Tibial nerve (tissue), 4 donors: ENCODE results near the gene KLHL26. TPM values are rescaled to one million over a fixed set of nuclear protein-coding genes. Genes with fewer than 3 reads are reported as not detected.
A peak's percentile ranks its signal among the peaks of the same experiment; 100 is the strongest.

ENCODE experiments used
- DNase-seq, 2 donors: peaks; one replicate each; pipeline ENCODE4 v3.0.0-alpha.2; 2019; ENCODE audit warnings: low spot score in 2 of 2
- H3K27ac ChIP-seq, 4 donors: fragments of 200-600 bp; sonication (generic) in 3 of 4; one replicate each; pipeline ENCODE4 v1.5.1; 2017 to 2019; ENCODE audit warnings: mild to moderate bottlenecking in 1 of 4
- H3K27me3 ChIP-seq, 2 donors: fragments of 200-600 bp; sonication (generic) in 1 of 2; one replicate each; pipeline versions ENCODE4 v1.5.1 to v1.6.0; 2017 to 2019
- H3K36me3 ChIP-seq, 3 donors: fragments of 200-600 bp; sonication (generic); one replicate each; pipeline ENCODE4 v1.5.1; 2018 to 2019
- H3K4me1 ChIP-seq, 4 donors: fragments of 200-600 bp; sonication (generic) in 3 of 4; one replicate each; pipeline ENCODE4 v1.5.1; 2017 to 2019
- H3K4me3 ChIP-seq, 4 donors: fragments of 200-600 bp; sonication (generic) in 3 of 4; one replicate each; pipeline ENCODE4 v1.5.1; 2017 to 2019; ENCODE audit warnings: mild to moderate bottlenecking in 1 of 4, moderate library complexity in 1 of 4
- H3K9me3 ChIP-seq, 4 donors: fragments of 200-600 bp; sonication (generic) in 3 of 4; one replicate each; pipeline ENCODE4 v1.5.1; 2017 to 2019
- EP300 ChIP-seq, 2 donors: sonication (generic); formaldehyde crosslinking; IDR thresholded peaks; one replicate each; pipeline ENCODE4 v1.6.1; 2017; ENCODE audit warnings: antibody characterized with exemption in 2 of 2, mild to moderate bottlenecking in 1 of 2
- POLR2A ChIP-seq, 2 donors: fragments of 450-650 bp; IDR thresholded peaks; one replicate each; pipeline ENCODE4 v1.6.1; 2017; ENCODE audit warnings: antibody characterized with exemption in 2 of 2, mild to moderate bottlenecking in 2 of 2, moderate library complexity in 2 of 2
- WGBS, 2 donors: methylation state at CpG; one replicate each; pipeline ENCODE4 v1.1.5; 2018; 5-methylcytosine and 5-hydroxymethylcytosine counted together
- total RNA-seq, 4 donors: library from RNA; depleted of rRNA; stranded (reverse); fragments of >200 nt; gene quantifications; one replicate each; pipeline ENCODE4 v1.1.0, GENCODE V29; 2016
- TF ChIP-seq, protein P1 (sequence below), 5 experiments: fragments of 200-600 bp in 3 of 5; fragments of 450-650 bp in 2 of 5; sonication (generic) in 3 of 5; IDR thresholded peaks; one replicate each; pipeline ENCODE4 v1.5.1; 2016 to 2019; ENCODE audit warnings: antibody characterized with exemption in 5 of 5, mild to moderate bottlenecking in 3 of 5, moderate library complexity in 2 of 5

The KLHL26 gene
- total RNA-seq, 4 donors from 2014 or later, result 12.9 to 38.4 (median 15.1) TPM

DNA sequence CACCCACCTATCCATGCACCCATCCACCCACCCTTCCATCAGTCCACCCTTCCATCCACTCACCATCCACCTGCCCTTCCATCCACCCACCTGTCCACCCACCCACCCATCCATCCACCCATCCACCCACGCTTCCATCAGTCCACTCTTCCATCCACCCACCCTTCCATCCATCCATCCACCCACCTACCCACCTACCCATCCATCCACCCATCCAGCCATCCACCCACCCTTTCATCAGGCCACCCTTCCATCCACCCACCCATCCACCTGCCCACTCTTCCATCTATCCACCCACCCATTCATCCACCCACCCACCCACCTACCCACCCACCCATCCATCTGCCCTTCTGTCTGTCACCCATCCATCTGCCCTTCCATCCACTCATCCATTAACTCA is 17.0 kb downstream of the KLHL26 start:
- DNase-seq, result no peak

DNA sequence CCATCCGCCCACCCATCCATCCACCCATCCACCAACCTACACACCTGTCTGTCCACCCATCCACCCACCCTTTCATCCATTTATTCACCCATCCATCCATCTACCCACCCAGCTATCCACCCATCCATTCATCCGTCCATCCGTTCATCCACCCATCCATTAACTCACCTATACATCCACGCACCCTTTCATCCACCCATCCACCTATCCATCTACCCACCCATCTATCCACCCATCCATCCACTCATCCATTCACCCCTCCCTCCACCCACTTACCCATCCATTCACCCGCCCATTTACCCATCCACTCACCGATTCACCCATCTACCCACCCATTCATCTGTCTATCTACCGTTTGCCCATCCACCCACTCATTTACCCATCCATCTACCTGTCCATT is 17.6 kb downstream of the KLHL26 start:
- TF ChIP-seq, protein P1, sequence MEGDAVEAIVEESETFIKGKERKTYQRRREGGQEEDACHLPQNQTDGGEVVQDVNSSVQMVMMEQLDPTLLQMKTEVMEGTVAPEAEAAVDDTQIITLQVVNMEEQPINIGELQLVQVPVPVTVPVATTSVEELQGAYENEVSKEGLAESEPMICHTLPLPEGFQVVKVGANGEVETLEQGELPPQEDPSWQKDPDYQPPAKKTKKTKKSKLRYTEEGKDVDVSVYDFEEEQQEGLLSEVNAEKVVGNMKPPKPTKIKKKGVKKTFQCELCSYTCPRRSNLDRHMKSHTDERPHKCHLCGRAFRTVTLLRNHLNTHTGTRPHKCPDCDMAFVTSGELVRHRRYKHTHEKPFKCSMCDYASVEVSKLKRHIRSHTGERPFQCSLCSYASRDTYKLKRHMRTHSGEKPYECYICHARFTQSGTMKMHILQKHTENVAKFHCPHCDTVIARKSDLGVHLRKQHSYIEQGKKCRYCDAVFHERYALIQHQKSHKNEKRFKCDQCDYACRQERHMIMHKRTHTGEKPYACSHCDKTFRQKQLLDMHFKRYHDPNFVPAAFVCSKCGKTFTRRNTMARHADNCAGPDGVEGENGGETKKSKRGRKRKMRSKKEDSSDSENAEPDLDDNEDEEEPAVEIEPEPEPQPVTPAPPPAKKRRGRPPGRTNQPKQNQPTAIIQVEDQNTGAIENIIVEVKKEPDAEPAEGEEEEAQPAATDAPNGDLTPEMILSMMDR (IDR thresholded peaks at IDR 0.05), result no peak
- TF ChIP-seq EP300 (IDR thresholded peaks at IDR 0.05) (no peak), POLR2A (IDR thresholded peaks at IDR 0.05) (no peak)
- H3K4me1 ChIP-seq, result peaks cover 0 to 69% (median 54%) of the 10 kb centered on the region in 4 donors
- no peaks in the 10 kb centered on the region for H3K27me3 ChIP-seq
- no peak for DNase-seq
- no peaks in the 10 kb centered on the region for H3K36me3 ChIP-seq
- peak overlapping the region in 1 of 4 donors; percentile 94 for H3K27ac ChIP-seq
- no peaks in the 10 kb centered on the region for H3K9me3 ChIP-seq
- no peak overlapping the region for H3K4me3 ChIP-seq
- 94 to 97% methylated on average over 7 of the region's 7 CpGs for WGBS, 2 donors

More for the DNA sequence above, 17.0 kb downstream of the KLHL26 start:
- H3K27me3 ChIP-seq, result no peaks in the 10 kb centered on the region
- H3K4me1 ChIP-seq, result peaks cover 0 to 69% (median 54%) of the 10 kb centered on the region in 4 donors
- no peaks in the 10 kb centered on the region for H3K36me3 ChIP-seq
- H3K9me3 ChIP-seq, result no peaks in the 10 kb centered on the region
- H3K27ac ChIP-seq, result no peak overlapping the region
- H3K4me3 ChIP-seq, result no peak overlapping the region
- TF ChIP-seq EP300 (IDR thresholded peaks at IDR 0.05) (no peak), POLR2A (IDR thresholded peaks at IDR 0.05) (no peak)
- TF ChIP-seq, protein P1 (IDR thresholded peaks at IDR 0.05), result no peak
- 95 to 100% methylated on average over 1 of the region's 1 CpG for WGBS, 2 donors

DNA sequence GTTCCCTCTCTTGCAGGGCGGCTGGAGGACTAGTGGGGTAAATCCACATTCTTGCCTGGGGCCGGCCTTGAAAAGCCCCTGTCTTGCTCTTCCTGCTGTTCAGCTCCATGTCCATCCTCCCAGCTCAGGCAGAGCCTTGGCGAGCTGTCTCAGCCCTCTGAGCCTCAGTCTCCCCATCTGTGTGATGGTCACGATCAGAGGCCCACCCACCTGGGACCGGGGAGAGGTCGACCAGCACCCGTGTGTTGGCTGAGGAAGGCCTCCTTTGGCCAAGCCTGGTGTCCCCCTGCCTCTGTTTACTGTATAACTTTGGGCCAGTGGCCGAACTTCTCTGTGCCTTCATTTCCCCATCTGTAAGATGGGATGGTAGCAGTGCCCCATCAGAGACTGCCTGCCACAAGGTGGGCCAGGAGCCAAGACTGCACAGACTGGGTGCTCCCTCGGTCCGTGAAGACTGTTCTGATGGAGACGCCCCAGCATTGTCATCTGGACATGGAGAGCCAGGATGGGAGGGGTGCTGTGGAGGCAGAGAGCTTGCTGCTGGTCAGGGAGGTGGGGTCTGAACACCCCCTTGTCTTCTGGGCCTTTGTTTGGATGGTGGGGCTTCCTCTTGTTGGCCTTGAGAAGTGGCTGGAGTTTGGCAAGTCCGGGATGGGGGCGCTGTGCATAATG is 18.5 kb downstream of the KLHL26 start:
- no peaks in the 10 kb centered on the region for H3K9me3 ChIP-seq
- H3K4me3 ChIP-seq, result no peak overlapping the region
- H3K4me1 ChIP-seq, result peaks cover 0 to 69% (median 54%) of the 10 kb centered on the region in 4 donors
- TF ChIP-seq EP300 (IDR thresholded peaks at IDR 0.05) (no peak), POLR2A (IDR thresholded peaks at IDR 0.05) (no peak)
- TF ChIP-seq, protein P1 (IDR thresholded peaks at IDR 0.05), result no peak
- no peaks in the 10 kb centered on the region for H3K36me3 ChIP-seq
- 94 to 97% methylated on average over 9 to 13 of the region's 13 CpGs for WGBS, 2 donors
- H3K27ac ChIP-seq, result peak overlapping the region in 2 of 4 donors; percentile 93 to 94
- no peak for DNase-seq
- H3K27me3 ChIP-seq, result no peaks in the 10 kb centered on the region

DNA sequence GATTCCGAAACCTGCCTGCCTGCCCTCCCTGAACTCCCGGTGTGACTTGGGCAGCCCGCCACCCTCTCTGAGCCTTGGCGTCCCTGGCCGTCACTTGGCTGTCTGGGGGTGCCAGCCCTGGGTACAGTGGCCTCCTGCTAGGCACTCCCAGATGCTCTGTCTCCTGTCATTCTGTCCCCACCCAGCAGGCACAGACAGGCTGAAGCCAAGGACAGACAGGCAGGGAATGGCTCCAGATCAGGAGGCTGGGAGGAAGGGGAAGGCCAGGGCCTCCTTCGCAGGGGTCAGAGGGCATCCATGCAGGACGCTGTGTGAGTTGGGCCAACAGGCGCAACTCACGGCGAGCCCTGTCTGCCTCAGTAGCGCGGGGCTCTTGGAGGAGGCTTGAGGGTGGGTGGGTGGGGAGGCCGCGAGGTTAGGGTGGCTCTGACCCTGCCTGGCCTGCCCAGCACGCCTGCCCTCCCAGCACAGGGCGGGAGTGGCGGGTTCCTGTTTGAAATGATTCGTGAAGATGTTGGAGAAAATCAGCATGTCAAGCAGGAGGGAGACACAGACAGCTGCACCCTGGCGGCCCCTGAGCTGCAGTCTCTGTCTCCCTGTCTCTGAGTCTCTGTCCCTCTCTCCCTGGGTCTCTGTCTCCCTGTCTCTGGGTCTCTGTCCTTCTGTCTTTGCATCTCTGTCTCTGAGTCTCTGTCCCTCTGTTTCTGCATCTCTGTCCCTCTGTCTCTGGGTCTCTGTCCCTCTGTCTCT is 19.7 kb downstream of the KLHL26 start:
- Histone ChIP-seq H3K27me3 (no peaks in the 10 kb centered on the region), H3K27ac (peak overlapping the region in 3 of 4 donors; percentile 65 to 94 (median 93)), H3K4me3 (no peak overlapping the region), H3K4me1 (peaks cover 0 to 69% (median 52%) of the 10 kb centered on the region in 4 donors), H3K36me3 (no peaks in the 10 kb centered on the region), H3K9me3 (no peaks in the 10 kb centered on the region)
- TF ChIP-seq EP300 (IDR thresholded peaks at IDR 0.05) (no peak), POLR2A (IDR thresholded peaks at IDR 0.05) (no peak)
- WGBS, 2 donors, result 54 to 57% methylated on average over 11 to 19 of the region's 19 CpGs
- no peak for DNase-seq

DNA sequence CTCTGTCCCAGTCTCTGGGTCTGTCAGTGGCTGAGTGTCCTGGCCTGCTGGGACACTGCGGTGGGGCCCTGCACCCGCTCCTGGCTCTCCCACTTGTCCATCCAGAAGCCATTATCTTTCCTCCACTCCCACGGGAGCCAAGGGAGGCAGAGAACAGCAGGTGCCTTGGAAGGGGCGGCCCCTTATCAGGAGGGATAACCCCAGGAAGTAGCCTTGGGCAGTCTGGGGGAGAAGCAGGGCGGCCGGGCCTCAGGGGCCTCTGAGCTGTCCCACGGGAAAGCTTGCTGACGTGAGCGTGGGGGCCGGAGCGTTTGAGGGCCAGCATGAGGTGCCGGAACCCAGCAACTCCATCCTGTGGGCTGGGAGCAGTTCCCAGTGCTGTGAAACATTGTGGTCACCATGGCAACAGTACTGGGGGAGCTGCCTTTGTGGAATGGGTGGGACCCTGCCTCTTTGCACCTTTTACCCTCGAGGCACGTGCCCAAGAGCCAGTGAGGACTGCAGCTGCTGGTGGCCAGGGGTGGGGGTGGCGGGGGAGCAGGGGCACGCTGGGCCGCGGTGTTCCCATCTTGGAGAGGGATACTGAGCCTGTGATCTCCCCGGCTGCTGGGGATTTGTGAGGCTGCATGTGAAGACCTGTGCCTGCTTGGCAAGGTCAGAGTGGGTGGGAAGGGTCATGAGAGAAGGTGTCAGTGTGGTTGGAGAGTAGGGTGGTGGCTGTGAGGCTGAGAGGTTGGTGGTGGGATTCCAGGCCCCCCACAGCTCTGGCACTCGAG is 20.9 kb downstream of the KLHL26 start:
- Histone ChIP-seq H3K4me1 (peaks cover 0 to 70% (median 50%) of the 10 kb centered on the region in 4 donors), H3K4me3 (no peak overlapping the region), H3K27me3 (no peaks in the 10 kb centered on the region), H3K9me3 (no peaks in the 10 kb centered on the region), H3K27ac (peak overlapping the region; percentile 74 to 94 (median 86)), H3K36me3 (no peaks in the 10 kb centered on the region)
- 32 to 36% methylated on average over 20 of the region's 20 CpGs for WGBS, 2 donors
- DNase-seq, result peak; percentile 52 to 56
- no peak for TF ChIP-seq POLR2A (IDR thresholded peaks at IDR 0.05)
- TF ChIP-seq EP300 (IDR thresholded peaks at IDR 0.05), result peak; percentile 72 to 79
- TF ChIP-seq, protein P1 (IDR thresholded peaks at IDR 0.05), result no peak
